ENCODE measurements around the gene NTPCR. TPM values are rescaled to one million over a fixed set of nuclear protein-coding genes. Genes with fewer than 3 reads are reported as not detected.

Gene NTPCR
- total RNA-seq, 6 experiments from 2014 or later: 15.9 to 28.2 (median 19.7) TPM

GRCh38 chr1:232915212-232915611 lies 35.2 kb upstream of the NTPCR start:
- Histone ChIP-seq H3K27ac (no peak overlapping the region), H3K9me3 (no peaks in the 10 kb centered on the region), H3K36me3 (no peaks in the 10 kb centered on the region), H3K27me3 (no peaks in the 10 kb centered on the region), H3K4me1 (no peaks in the 10 kb centered on the region), H3K4me3 (no peak overlapping the region)
- TF ChIP-seq POLR2A (IDR thresholded peaks at IDR 0.05) (no peak), CTCF (IDR thresholded peaks at IDR 0.05) (no peak)
- intact Hi-C loops (cut with DNase I): no loop called here
- WGBS (ENCODE audit: insufficient coverage, low coverage, low lambda C conversion rate, missing lambda C conversion rate): 85% methylated on average over 4 of the region's 4 CpGs
- ATAC-seq (no peak), DNase-seq (no peak)

- no peaks in the 10 kb centered on the region for H3K36me3 ChIP-seq
- WGBS (ENCODE audit: insufficient coverage, low coverage, low lambda C conversion rate, missing lambda C conversion rate): 70% methylated on average over 3 of the region's 3 CpGs
- no peak overlapping the region for H3K27ac ChIP-seq
- no peaks in the 10 kb centered on the region for H3K27me3 ChIP-seq
- DNase-seq (no peak), ATAC-seq (no peak)
- TF ChIP-seq POLR2A (IDR thresholded peaks at IDR 0.05) (no peak), CTCF (IDR thresholded peaks at IDR 0.05) (no peak)
- no peaks in the 10 kb centered on the region for H3K4me1 ChIP-seq
- no peak overlapping the region for H3K4me3 ChIP-seq
- H3K9me3 ChIP-seq: no peaks in the 10 kb centered on the region
- intact Hi-C loops (cut with DNase I): no loop called here
Measured at GRCh38 chr1:232917053-232917452, 33.4 kb upstream of the NTPCR start.

- Histone ChIP-seq H3K36me3 (no peaks in the 10 kb centered on the region), H3K4me1 (no peaks in the 10 kb centered on the region), H3K4me3 (no peak overlapping the region), H3K9me3 (no peaks in the 10 kb centered on the region), H3K27me3 (no peaks in the 10 kb centered on the region), H3K27ac (no peak overlapping the region)
- TF ChIP-seq POLR2A (IDR thresholded peaks at IDR 0.05) (no peak), CTCF (IDR thresholded peaks at IDR 0.05) (no peak)
- DNase-seq (no peak), ATAC-seq (no peak)
- intact Hi-C loops (cut with DNase I): no loop called here
- WGBS (ENCODE audit: insufficient coverage, low coverage, low lambda C conversion rate, missing lambda C conversion rate): 79% methylated on average over 2 of the region's 2 CpGs
Measured at GRCh38 chr1:232921381-232921780, 29.0 kb upstream of the NTPCR start.

GRCh38 chr1:232922485-232922884 lies 27.9 kb upstream of the NTPCR start:
- no peak overlapping the region for H3K27ac ChIP-seq
- H3K27me3 ChIP-seq: no peaks in the 10 kb centered on the region
- ATAC-seq (no peak), DNase-seq (no peak)
- no peaks in the 10 kb centered on the region for H3K4me1 ChIP-seq
- H3K9me3 ChIP-seq: no peaks in the 10 kb centered on the region
- TF ChIP-seq POLR2A (IDR thresholded peaks at IDR 0.05): no peak
- no peak for TF ChIP-seq CTCF (IDR thresholded peaks at IDR 0.05)
- WGBS (ENCODE audit: insufficient coverage, low coverage, low lambda C conversion rate, missing lambda C conversion rate): 52% methylated on average over 2 of the region's 2 CpGs
- H3K4me3 ChIP-seq: no peak overlapping the region
- intact Hi-C loops (cut with DNase I): no loop called here
- H3K36me3 ChIP-seq: no peaks in the 10 kb centered on the region
